GM12878 (cell line): ENCODE results near the gene RABEP1. TPM values are rescaled to one million over a fixed set of nuclear protein-coding genes. Genes with fewer than 3 reads are reported as not detected.

ENCODE experiments used
- ATAC-seq: fragments of 200-7000 bp; cut with Tn5 transposase; 3 replicates; pipeline ENCODE4 v1.9.1; 2020; ENCODE audit warnings: mild to moderate bottlenecking, moderate library complexity
- BruUV-seq: library from RNA; stranded (reverse); fragments of 400-500 nt; replicated peaks from 2 replicates; lab custom pipeline; 2021; lab: Mats Ljungman, UMichigan
- CTCF ChIA-PET: fragments of 300-600 bp; sonication (Branson Sonifier 250); formaldehyde crosslinking; extraction: SDS; loops from one replicate; lab custom pipeline; 2021; ENCODE audit warnings: inconsistent platforms; lab: Yijun Ruan, JAX
- POLR2A ChIA-PET: fragments of 350-600 bp; formaldehyde crosslinking; extraction: SDS; loops from one replicate; lab custom pipeline; 2021; ENCODE audit warnings: inconsistent platforms; lab: Charles Lee
- RAD21 ChIA-PET: fragments of 300-600 bp; sonication (Branson Sonifier 250); formaldehyde crosslinking; loops from one replicate; lab custom pipeline; 2023; ENCODE audit warnings: antibody characterized with exemption; ENCODE audit not compliant: unreplicated experiment; lab: Charles Lee
- SMC1A ChIA-PET: fragments of 300-600 bp; sonication (Branson Sonifier 250); formaldehyde crosslinking; loops from one replicate; lab custom pipeline; 2023; ENCODE audit not compliant: unreplicated experiment, uncharacterized antibody; lab: Charles Lee
- DNase-seq: peaks from one replicate; pipeline ENCODE4 v3.0.0-alpha.2; 2011; ENCODE audit warnings: low read depth, low spot score
- FAIRE-seq: peaks from 3 replicates; lab custom pipeline; 2011; peaks lifted over from hg19 to GRCh38; lab: Jason Lieb, UNC
- H2AFZ ChIP-seq: 2 replicates; pipeline ENCODE4 v1.6.0; 2011; ENCODE audit warnings: low read depth, low read length, control low read depth; ENCODE audit not compliant: control insufficient read depth
- H3K27ac ChIP-seq: 2 replicates; pipeline ENCODE4 v1.5.1; 2011; ENCODE audit warnings: control low read depth; ENCODE audit not compliant: control insufficient read depth, insufficient read depth
- H3K27me3 ChIP-seq, 2 experiments: replicated peaks in 1 of 2; 2 replicates each; pipeline versions ENCODE4 v1.6.0 to v1.6.1; 2011; ENCODE audit warnings: low read length in 1 of 2; ENCODE audit not compliant: control insufficient read depth in 2 of 2, insufficient read depth in 2 of 2
- H3K36me3 ChIP-seq, 2 experiments: 2 replicates each; pipeline ENCODE4 v1.5.1; 2011; ENCODE audit warnings: low read length in 1 of 2; ENCODE audit not compliant: control insufficient read depth in 2 of 2, insufficient read depth in 2 of 2
- H3K4me1 ChIP-seq: 2 replicates; pipeline ENCODE4 v1.6.1; 2011; ENCODE audit warnings: mild to moderate bottlenecking, low read length, moderate library complexity, mixed read lengths; ENCODE audit not compliant: control insufficient read depth, insufficient read depth
- H3K4me2 ChIP-seq: 2 replicates; pipeline ENCODE4 v1.6.0; 2011; ENCODE audit warnings: control low read depth; ENCODE audit not compliant: control insufficient read depth, insufficient read depth
- H3K4me3 ChIP-seq: fragments of 200-600 bp; sonication (generic); 2 replicates; pipeline ENCODE4 v1.5.1; 2016
- H3K79me2 ChIP-seq: 2 replicates; pipeline ENCODE4 v1.6.0; 2011; ENCODE audit warnings: low read length; ENCODE audit not compliant: control insufficient read depth, insufficient read depth
- H3K9ac ChIP-seq: 2 replicates; pipeline ENCODE4 v1.8.0; 2011; ENCODE audit warnings: low read length, control low read depth, mixed read lengths; ENCODE audit not compliant: control insufficient read depth, insufficient read depth
- H3K9me3 ChIP-seq: replicated peaks from 3 replicates; pipeline ENCODE4 v1.5.1; 2011; ENCODE audit warnings: mild to moderate bottlenecking, low read length; ENCODE audit not compliant: control insufficient read depth, insufficient read depth
- H4K20me1 ChIP-seq: 2 replicates; pipeline ENCODE4 v1.6.0; 2011; ENCODE audit not compliant: control insufficient read depth, insufficient read depth
- ASH2L ChIP-seq: fragments of 300-600, 200-600 bp; sonication (generic); IDR thresholded peaks from 2 replicates; pipeline ENCODE4 v1.6.1; 2017; ENCODE audit warnings: low read depth, mild to moderate bottlenecking, borderline replicate concordance
- BACH1 ChIP-seq: fragments of 450-650 bp; IDR thresholded peaks from 2 replicates; pipeline ENCODE4 v1.6.1; 2017; ENCODE audit warnings: mild to moderate bottlenecking, borderline replicate concordance
- BHLHE40 ChIP-seq, 2 experiments: fragments of 450-650 bp in 1 of 2; IDR thresholded peaks; 2 replicates each; pipeline ENCODE4 v1.6.1; 2011 to 2017; ENCODE audit warnings: low read depth in 2 of 2, borderline replicate concordance in 1 of 2, improper control_type of control experiment in 1 of 2, low read length in 1 of 2, mild to moderate bottlenecking in 1 of 2
- CREB1 ChIP-seq: IDR thresholded peaks from 2 replicates; pipeline ENCODE4 v1.6.1; 2012; ENCODE audit warnings: low read depth, mild to moderate bottlenecking, inconsistent platforms
- IKZF1 ChIP-seq: fragments of 450-650 bp; conservative IDR thresholded peaks from 2 replicates; pipeline ENCODE4 v1.6.1; 2017; ENCODE audit warnings: antibody characterized with exemption, mild to moderate bottlenecking
- MEF2B ChIP-seq: fragments of 450-650 bp; IDR thresholded peaks from 2 replicates; pipeline ENCODE4 v1.6.1; 2018; ENCODE audit warnings: mild to moderate bottlenecking, moderate library complexity; ENCODE audit not compliant: partially characterized antibody, poor library complexity, severe bottlenecking
- NFIC ChIP-seq: IDR thresholded peaks from 2 replicates; pipeline ENCODE4 v1.6.1; 2012; ENCODE audit warnings: low read depth, mild to moderate bottlenecking, inconsistent platforms, low read length, moderate library complexity
- POLR2AphosphoS2 ChIP-seq: IDR thresholded peaks from 2 replicates; pipeline ENCODE4 v1.6.1; 2011; ENCODE audit warnings: low read depth, mild to moderate bottlenecking, low read length, improper control_type of control experiment, moderate library complexity
- RCOR1 ChIP-seq: conservative IDR thresholded peaks from 2 replicates; pipeline ENCODE4 v1.6.1; 2012; ENCODE audit warnings: low read depth, low read length, improper control_type of control experiment
- RUNX3 ChIP-seq: IDR thresholded peaks from 2 replicates; pipeline ENCODE4 v1.6.1; 2012; ENCODE audit warnings: low read length, inconsistent platforms
- SPI1 ChIP-seq: IDR thresholded peaks from 2 replicates; pipeline ENCODE4 v1.6.1; 2011; ENCODE audit warnings: low read depth, mild to moderate bottlenecking, low read length, moderate library complexity, borderline replicate concordance; ENCODE audit not compliant: insufficient read depth
- TAF1 ChIP-seq: IDR thresholded peaks from 2 replicates; pipeline ENCODE4 v1.6.1; 2011; ENCODE audit warnings: mild to moderate bottlenecking, low read depth, low read length, borderline replicate concordance
- TCF12 ChIP-seq: IDR thresholded peaks from 2 replicates; pipeline ENCODE4 v1.6.1; 2011; ENCODE audit warnings: low read depth, mild to moderate bottlenecking, low read length
- ZBED1 ChIP-seq: IDR thresholded peaks from 2 replicates; pipeline ENCODE4 v1.6.1; 2016; ENCODE audit warnings: borderline replicate concordance
- ZNF24 ChIP-seq: fragments of 450-650 bp; IDR thresholded peaks from 2 replicates; pipeline ENCODE4 v1.6.1; 2017; ENCODE audit warnings: antibody characterized with exemption, mild to moderate bottlenecking
- WGBS: methylation state at CpG from one replicate; pipeline ENCODE4 v1.1.6; 2016; ENCODE audit warnings: low lambda C conversion rate; ENCODE audit not compliant: insufficient replicate concordance, insufficient coverage; ENCODE audit errors: missing lambda C conversion rate; 5-methylcytosine and 5-hydroxymethylcytosine counted together
- in situ Hi-C: fragments of 300-500 bp; cut with MboI; formaldehyde crosslinking; loops from 9 replicates; pipeline ENCODE4 v1.14.3; 2018; ENCODE audit warnings: mixed read lengths
- intact Hi-C: fragments of 100-400 bp; cut with micrococcal nuclease; formaldehyde crosslinking; loops from one replicate; pipeline ENCODE4 v1.14.2; 2022; ENCODE audit not compliant: unreplicated experiment
- polyA plus RNA-seq, 11 experiments: library from polyadenylated mRNA; depleted of rRNA in 4 of 11; unstranded in 6 of 11; stranded (reverse) in 5 of 11; fragments of >200 nt; fragmentation: Nextera tagmentation in 4 of 11; fragmentation: Illumina TruSeq in 1 of 11; extraction: Ambion mirVana in 4 of 11; extraction: Trizol in 1 of 11; gene quantifications; 1 replicate in 1 of 11; 2 replicates in 10 of 11; pipeline versions ENCODE4 v1.2.1 to v1.2.3, GENCODE V29; 2011 to 2016; ENCODE audit warnings: inconsistent platforms in 2 of 11, missing spikeins in 2 of 11, low read depth in 1 of 11
- total RNA-seq, 4 experiments: library from RNA; depleted of rRNA in 3 of 4; stranded (reverse); fragments of >200 nt in 3 of 4; fragmentation: Illumina TruSeq in 1 of 4; extraction: Trizol in 1 of 4; gene quantifications; 2 replicates each; pipeline versions ENCODE4 v1.2.1 to v1.2.3, GENCODE V29; 2013 to 2021
- TF ChIP-seq, protein P1 (sequence below): fragments of 150-350 bp; IDR thresholded peaks from 2 replicates; pipeline ENCODE4 v1.6.1; 2014; ENCODE audit warnings: mild to moderate bottlenecking, low read depth, low read length
- TF ChIP-seq, protein P2 (sequence below): fragments of 450-650 bp; IDR thresholded peaks from 2 replicates; pipeline ENCODE4 v1.6.1; 2017; ENCODE audit warnings: mild to moderate bottlenecking, low read depth, inconsistent platforms; ENCODE audit not compliant: poor library complexity, severe bottlenecking
- TF ChIP-seq, protein P3 (sequence below): fragments of 450-650 bp; IDR thresholded peaks from 2 replicates; pipeline ENCODE4 v1.6.1; 2016; ENCODE audit warnings: mild to moderate bottlenecking

Gene RABEP1
- total and polyA plus RNA-seq, 10 of the 15 experiments (the other 5 are each of a cell fraction or from before 2014, with no cell fraction given): 13.4 to 71.4 (median 59.8) TPM

DNA sequence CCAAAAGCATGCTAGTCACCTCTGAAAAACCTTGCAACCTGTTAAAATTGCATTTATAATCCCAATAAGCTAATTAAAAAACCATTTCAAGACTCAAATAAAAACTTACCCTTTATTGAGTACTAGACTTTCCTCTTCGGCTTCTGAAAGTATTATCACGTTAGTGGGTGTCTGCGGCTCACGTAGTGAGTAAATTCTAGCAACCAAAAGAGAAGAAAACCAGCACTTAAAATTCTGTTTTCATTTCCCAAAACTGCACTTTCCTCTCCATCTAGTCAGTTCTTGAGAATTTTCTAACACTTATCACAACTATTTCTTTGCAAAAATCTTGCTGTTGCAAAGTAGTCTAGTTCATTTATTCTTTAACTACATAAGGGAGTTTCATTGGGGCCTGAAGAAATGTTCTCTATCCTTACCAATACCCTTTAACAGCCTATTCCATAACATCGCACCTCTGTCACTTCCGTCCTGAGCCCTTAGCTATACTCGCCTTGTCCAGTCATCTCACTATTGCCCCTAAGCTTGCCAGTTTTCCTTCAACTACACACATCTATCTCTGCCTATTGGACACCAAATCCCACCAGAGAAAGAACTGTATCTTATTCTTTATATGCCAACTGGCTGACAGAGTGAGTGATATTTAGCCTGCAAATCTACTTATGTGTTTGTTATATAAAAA, 128.6 kb downstream of the RABEP1 start:
- ChIA-PET CTCF (interaction anchor here (1.4 kb wide), 1 partner anchor 9 kb away, joined by 3 read pairs; the partner anchor contains the start of gene NUP88), SMC1A (interaction anchor here (0.6 to 1.1 kb wide), 3 partner anchors 20 to 156 kb away, joined by 3 to 4 read pairs (median 3); no protein-coding TSS in a partner anchor), POLR2A (interaction anchor here (0.6 to 1.4 kb wide), 2 partner anchors 9 to 13 kb away, joined by 3 to 4 read pairs; partner anchors contain the start of gene NUP88), RAD21 (interaction anchor here (0.7 to 1.4 kb wide), 3 partner anchors 9 to 1054 kb away, joined by 3 to 5 read pairs (median 3); partner anchors contain the start of gene NUP88)
- H3K4me3 ChIP-seq: 0 out of 2 replicates have a peak overlapping the region, but pooled peaks have one; percentile 4
- 0 out of 2 replicates have a peak, but pooled peaks have one; percentile 19 for TF ChIP-seq CREB1
- no peak for TF ChIP-seq RCOR1
- TF ChIP-seq ZBED1: no peak
- no peak for TF ChIP-seq BACH1
- TF ChIP-seq RUNX3: peak; percentile 59; the same call in 1 of the 2 replicates
- TF ChIP-seq ASH2L: no peak
- TF ChIP-seq, protein P1, sequence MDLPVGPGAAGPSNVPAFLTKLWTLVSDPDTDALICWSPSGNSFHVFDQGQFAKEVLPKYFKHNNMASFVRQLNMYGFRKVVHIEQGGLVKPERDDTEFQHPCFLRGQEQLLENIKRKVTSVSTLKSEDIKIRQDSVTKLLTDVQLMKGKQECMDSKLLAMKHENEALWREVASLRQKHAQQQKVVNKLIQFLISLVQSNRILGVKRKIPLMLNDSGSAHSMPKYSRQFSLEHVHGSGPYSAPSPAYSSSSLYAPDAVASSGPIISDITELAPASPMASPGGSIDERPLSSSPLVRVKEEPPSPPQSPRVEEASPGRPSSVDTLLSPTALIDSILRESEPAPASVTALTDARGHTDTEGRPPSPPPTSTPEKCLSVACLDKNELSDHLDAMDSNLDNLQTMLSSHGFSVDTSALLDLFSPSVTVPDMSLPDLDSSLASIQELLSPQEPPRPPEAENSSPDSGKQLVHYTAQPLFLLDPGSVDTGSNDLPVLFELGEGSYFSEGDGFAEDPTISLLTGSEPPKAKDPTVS: no peak
- no peak for TF ChIP-seq MEF2B
- TF ChIP-seq POLR2AphosphoS2: no peak
- 0 out of 2 replicates have a peak, but pooled peaks have one; percentile 9 for TF ChIP-seq SPI1
- TF ChIP-seq BHLHE40 (IDR thresholded peaks at IDR 0.05; ENCODE audit: borderline replicate concordance in 1 of 2, low read depth in 2 of 2, low read length in 1 of 2): peak; percentile 39 to 49; a peak in 2 of 4 replicates
- no peak for TF ChIP-seq TCF12
- no peak for TF ChIP-seq TAF1
- TF ChIP-seq, protein P2, sequence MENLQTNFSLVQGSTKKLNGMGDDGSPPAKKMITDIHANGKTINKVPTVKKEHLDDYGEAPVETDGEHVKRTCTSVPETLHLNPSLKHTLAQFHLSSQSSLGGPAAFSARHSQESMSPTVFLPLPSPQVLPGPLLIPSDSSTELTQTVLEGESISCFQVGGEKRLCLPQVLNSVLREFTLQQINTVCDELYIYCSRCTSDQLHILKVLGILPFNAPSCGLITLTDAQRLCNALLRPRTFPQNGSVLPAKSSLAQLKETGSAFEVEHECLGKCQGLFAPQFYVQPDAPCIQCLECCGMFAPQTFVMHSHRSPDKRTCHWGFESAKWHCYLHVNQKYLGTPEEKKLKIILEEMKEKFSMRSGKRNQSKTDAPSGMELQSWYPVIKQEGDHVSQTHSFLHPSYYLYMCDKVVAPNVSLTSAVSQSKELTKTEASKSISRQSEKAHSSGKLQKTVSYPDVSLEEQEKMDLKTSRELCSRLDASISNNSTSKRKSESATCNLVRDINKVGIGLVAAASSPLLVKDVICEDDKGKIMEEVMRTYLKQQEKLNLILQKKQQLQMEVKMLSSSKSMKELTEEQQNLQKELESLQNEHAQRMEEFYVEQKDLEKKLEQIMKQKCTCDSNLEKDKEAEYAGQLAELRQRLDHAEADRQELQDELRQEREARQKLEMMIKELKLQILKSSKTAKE: peak; percentile 72
- peak; percentile 31; the same call in 1 of the 2 replicates for TF ChIP-seq NFIC
- TF ChIP-seq IKZF1: peak; percentile 25; the same call in 1 of the 2 replicates
- TF ChIP-seq, protein P3, sequence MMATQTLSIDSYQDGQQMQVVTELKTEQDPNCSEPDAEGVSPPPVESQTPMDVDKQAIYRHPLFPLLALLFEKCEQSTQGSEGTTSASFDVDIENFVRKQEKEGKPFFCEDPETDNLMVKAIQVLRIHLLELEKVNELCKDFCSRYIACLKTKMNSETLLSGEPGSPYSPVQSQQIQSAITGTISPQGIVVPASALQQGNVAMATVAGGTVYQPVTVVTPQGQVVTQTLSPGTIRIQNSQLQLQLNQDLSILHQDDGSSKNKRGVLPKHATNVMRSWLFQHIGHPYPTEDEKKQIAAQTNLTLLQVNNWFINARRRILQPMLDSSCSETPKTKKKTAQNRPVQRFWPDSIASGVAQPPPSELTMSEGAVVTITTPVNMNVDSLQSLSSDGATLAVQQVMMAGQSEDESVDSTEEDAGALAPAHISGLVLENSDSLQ: no peak
- TF ChIP-seq ZNF24: no peak
- WGBS: 33% methylated on average over 7 of the region's 7 CpGs
- FAIRE-seq: peak; percentile 13
- peaks cover 12 to 52% of the 10 kb centered on the region in 2 experiments for H3K36me3 ChIP-seq
- BruUV-seq: no TSS peak
- peak; percentile 76 for ATAC-seq
- H3K9me3 ChIP-seq: no peaks in the 10 kb centered on the region
- no peak for DNase-seq
- no peaks in the 10 kb centered on the region for H3K27me3 ChIP-seq
- H4K20me1 ChIP-seq: peaks cover 4% of the 10 kb centered on the region; the same call in 1 of the 2 replicates
- peak overlapping the region; percentile 34 for H3K27ac ChIP-seq
- peaks cover 35% of the 10 kb centered on the region for H3K79me2 ChIP-seq
- in situ Hi-C loops (no loop called here), intact Hi-C loops (no loop called here)
- H3K4me1 ChIP-seq: peaks cover 14% of the 10 kb centered on the region
- no peak overlapping the region for H2AFZ ChIP-seq
- H3K9ac ChIP-seq: no peak overlapping the region
- peak overlapping the region; percentile 57 for H3K4me2 ChIP-seq
